Fibroblast of lung (primary cell): Measurements from ENCODE around the gene CDC34.

Experiments used
- EZH2 ChIP-seq: IDR thresholded peaks from 2 replicates; pipeline ENCODE4 v1.5.1; 2012; ENCODE audit warnings: low read length, control low read depth, mild to moderate bottlenecking; ENCODE audit errors: missing control alignments
- TF ChIP-seq, protein P1 (sequence below), 2 donors: IDR thresholded peaks in 1 of 2; conservative IDR thresholded peaks in 1 of 2; 1 replicate in 1 of 2; 2 replicates in 1 of 2; pipeline ENCODE4 v1.5.1; 2011 to 2012; ENCODE audit warnings: low read length in 2 of 2, control low read depth in 1 of 2, inconsistent platforms in 1 of 2, low read depth in 1 of 2, mild to moderate bottlenecking in 1 of 2

DNA sequence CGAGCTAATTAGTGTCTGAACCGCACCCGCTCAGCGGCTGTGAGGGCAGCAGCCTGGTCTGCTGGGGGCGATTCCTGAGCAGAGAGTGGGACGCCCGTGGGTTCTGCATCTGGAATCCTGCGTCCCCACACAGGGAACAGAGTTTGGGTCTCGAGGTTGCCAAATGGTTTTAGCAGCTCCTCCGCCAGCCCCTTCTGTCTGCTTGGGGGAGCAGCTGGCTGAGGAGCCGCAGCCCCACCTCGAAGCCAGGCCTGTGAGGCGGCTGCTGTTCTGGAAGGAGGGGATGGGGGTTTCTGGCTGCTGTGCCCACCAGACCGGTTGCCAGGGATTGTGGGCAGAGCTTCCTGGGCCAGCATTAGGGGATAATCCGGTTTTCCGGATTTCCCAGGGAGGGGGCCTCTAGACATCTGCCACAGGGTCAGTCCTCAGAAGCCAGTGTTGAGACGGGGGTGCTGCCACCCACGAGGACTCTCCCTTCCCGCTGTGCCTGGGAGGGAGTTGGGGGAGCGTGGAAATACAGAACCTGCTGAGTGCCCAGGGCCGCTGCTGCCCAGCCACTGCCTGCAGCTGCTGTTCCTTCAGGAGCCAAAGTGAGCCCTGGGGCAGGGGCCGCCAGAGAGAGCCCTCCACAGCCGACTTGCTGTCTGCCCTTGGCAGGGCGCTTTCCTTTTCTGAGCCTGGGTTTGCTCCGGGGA lies 2.0 kb downstream of the CDC34 start:
- TF ChIP-seq, protein P1, sequence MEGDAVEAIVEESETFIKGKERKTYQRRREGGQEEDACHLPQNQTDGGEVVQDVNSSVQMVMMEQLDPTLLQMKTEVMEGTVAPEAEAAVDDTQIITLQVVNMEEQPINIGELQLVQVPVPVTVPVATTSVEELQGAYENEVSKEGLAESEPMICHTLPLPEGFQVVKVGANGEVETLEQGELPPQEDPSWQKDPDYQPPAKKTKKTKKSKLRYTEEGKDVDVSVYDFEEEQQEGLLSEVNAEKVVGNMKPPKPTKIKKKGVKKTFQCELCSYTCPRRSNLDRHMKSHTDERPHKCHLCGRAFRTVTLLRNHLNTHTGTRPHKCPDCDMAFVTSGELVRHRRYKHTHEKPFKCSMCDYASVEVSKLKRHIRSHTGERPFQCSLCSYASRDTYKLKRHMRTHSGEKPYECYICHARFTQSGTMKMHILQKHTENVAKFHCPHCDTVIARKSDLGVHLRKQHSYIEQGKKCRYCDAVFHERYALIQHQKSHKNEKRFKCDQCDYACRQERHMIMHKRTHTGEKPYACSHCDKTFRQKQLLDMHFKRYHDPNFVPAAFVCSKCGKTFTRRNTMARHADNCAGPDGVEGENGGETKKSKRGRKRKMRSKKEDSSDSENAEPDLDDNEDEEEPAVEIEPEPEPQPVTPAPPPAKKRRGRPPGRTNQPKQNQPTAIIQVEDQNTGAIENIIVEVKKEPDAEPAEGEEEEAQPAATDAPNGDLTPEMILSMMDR (conservative IDR thresholded peaks at IDR 0.05 in 1 of 2, IDR thresholded peaks at IDR 0.05 in 1 of 2; ENCODE audit: low read depth in 1 of 2, low read length in 2 of 2) = no peak
- no peak for TF ChIP-seq EZH2
